NCI-H2227 (cell line): Measurements from ENCODE around the gene DENND1A.
"Not testable (repeated sequence)": the region's sequence is repeated elsewhere in the genome, so short reads cannot be mapped to it uniquely, and the experiment has no call there.

ENCODE experiments used
- DNase-seq: peaks from one replicate; lab custom pipeline; 2025; ENCODE audit not compliant: unreplicated experiment; lab: John Stamatoyannopoulos, UW

Gene DENND1A

DNA sequence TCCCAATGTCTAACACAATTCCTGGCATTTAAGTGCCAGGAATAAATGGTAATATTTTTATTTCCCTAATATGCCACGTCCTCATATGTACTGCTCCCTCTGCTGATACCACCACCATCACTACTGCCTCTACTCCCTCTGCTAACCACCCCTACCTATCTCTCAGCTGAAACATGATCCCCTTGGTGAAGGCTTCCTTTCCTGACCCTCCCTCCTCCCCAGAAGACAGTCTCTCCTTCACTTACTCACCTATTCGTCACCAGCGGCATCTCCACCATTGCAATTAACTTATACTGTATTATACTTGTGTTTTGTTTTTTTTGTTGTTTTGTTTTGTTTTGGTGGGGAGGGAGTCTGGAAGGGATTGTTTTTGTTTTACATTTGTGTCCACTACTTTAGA is 4.8 kb downstream of the DENND1A start:
- DNase-seq = no peak

GRCh38 chr9:123924727-123925126 is 5.2 kb downstream of the DENND1A start:
- no peak for DNase-seq

DNA sequence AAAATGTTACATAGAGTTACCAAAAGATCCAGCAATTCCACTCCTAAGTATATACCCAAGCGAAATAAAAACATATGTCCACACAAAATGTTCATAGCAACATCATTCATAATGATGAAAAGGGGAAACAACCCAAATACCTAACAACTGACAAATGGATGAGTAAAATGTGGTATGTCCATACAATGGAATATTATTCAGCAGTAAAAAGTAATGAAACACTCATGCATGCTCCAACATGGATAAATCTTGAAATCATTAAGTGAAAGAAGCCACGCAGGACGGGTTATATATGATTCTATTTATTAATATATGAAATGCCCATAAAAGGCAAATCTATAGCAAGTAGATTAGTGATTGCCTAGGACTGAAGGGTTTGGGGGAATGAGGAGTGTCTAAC is 6.0 kb downstream of the DENND1A start:
- DNase-seq = no peak

DNA sequence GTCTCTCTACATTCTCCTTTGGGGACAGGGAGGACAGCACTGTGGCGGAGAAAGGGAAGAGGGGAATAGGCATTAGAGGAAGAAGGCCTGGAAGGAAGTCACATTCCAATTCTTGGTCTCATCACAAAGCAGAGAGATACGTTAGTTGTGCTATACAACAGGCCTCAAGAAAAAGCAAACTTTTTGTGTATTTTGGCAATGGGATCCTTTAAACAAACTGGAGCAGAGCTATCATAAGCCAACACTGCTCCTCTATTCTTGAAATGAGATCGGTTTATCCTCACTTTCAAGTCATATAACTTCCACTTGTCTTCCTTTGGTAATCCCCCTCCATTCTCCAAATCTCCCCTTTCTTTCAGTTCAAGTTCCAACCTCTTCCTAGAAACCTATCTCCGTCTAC is 6.5 kb downstream of the DENND1A start:
- no peak for DNase-seq

- no peak for DNase-seq
Measured at GRCh38 chr9:123922911-123923310, 7.0 kb downstream of the DENND1A start.

DNA sequence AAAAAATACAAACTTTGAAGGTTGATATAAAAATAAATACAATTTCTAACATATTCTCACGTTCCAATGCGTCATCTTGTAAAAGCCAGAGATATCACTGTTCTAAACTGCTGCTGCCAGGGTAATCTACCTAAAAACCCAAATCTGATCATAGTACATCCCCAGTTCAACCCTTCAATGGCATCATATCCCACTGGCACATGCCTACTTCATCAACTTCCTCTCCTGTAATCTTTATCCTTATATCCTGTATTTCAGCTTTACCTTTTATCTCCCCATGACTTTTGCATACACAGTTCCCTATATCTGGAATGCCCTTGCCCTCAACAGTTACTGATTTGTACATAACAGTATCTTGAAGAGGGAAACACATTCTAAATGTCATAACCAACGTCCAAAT is 7.5 kb downstream of the DENND1A start:
- no peak for DNase-seq

DNA sequence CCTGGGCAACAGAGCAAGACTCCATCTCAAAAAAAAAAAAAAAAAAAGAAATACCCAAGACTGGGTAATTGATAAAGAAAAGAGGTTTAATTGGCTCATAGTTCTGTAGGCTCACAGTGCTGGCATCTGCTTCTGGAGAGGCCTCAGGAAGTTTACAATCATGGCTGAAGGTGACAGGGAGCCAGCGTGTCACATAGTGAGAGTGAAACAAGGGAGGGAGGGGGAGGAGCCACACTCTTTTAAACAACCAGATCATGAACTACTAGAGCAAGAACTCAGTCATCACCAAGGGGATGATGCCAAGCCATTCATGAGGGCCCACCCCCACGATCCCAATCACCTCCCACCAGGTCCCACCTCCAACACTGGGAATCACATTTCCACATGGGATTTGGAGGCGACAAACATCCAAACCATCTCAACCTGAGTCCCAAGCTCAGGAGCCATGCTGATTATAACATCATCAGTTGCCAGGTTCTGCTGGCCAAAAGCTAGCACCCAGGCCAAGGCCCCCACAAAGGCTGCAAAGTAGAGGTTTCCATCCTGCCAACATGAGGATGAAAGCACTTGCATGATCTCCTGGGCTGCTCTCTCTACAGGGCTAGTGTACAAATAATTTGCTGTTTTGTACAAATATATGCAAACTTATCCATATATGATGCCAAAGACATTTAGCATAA is 15.3 kb downstream of the DENND1A start:
- no peak for DNase-seq

- DNase-seq = no peak
Measured at GRCh38 chr9:123912167-123912897, 17.6 kb downstream of the DENND1A start.

DNA sequence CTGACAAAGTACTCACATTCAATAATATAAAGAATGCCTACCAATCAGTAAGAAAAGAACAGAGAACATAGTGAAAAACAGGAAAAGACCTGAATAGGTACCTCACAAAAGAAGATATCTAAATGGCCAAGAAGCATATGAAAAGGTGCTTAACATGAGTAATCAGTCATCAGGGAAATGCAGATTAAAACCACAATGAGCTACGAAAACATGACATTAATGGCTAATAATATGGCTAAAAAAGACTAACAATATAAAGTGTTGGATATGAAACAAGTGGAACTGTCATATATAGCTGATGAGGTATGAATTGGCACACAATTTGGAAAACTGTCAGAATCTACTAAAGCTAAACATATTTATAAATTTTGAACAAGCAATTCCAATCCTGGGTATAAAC is 18.9 kb downstream of the DENND1A start:
- no peak for DNase-seq

- not testable (repeated sequence) for DNase-seq
Measured at GRCh38 chr9:123909192-123909591, 20.7 kb downstream of the DENND1A start.

- DNase-seq = not testable (repeated sequence)
Measured at GRCh38 chr9:123903550-123903949, 26.4 kb downstream of the DENND1A start.

GRCh38 chr9:123894822-123895221 is 35.1 kb downstream of the DENND1A start:
- no peak for DNase-seq

DNA sequence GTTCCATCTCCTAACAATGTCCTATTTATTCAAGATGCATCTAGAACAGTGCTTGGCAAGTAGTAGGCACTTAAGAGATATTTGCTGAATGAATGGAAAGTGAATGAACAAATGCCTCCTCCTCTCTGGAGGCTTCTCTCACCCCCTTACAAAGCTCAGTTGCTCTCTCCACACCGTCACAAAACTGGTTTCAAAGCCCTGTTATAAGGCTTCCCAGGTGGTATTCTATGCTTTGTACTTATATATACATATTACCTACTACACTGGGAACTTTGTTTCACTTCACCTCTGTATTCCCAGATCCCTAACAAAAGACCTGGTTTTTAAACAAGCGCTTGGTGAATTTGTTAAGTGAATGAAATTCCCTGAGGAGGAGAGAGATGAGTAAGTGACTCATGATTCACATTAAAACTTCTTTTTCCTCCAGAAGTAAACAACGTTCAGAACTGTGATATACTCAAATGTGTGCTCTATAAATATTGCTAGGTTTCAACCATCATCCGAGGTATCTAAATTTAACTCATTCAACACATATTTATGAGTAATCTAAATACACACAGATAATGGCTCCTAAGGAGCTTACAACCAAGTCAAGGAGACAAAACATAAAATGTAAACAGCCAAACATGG is 36.0 kb downstream of the DENND1A start:
- no peak for DNase-seq

GRCh38 chr9:123893115-123893514 is 36.8 kb downstream of the DENND1A start:
- DNase-seq = no peak

GRCh38 chr9:123887837-123888236 is 42.1 kb downstream of the DENND1A start:
- DNase-seq = no peak

- not testable (repeated sequence) for DNase-seq
Measured at GRCh38 chr9:123885834-123886233, 44.1 kb downstream of the DENND1A start.

- DNase-seq = no peak
Measured at GRCh38 chr9:123883634-123884033, 46.3 kb downstream of the DENND1A start.

DNA sequence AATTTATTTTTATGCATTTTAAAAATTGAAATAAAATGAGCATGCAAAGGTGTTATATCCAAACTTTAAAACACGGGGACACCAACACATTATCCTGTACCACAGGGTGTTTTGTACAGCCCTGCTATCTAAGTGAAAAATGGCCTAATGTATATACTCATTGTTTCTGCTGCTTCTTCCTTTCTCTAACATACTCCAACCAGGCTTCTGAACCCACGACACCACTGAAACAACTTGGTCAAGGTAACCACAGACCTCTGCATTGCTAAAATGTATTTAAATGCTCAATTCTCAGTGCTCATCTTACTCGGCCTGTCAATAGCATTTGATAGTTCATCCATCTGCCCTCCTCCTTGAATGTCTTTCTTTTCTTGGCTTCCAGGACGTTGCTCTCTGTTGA is 48.3 kb downstream of the DENND1A start:
- DNase-seq = no peak

DNA sequence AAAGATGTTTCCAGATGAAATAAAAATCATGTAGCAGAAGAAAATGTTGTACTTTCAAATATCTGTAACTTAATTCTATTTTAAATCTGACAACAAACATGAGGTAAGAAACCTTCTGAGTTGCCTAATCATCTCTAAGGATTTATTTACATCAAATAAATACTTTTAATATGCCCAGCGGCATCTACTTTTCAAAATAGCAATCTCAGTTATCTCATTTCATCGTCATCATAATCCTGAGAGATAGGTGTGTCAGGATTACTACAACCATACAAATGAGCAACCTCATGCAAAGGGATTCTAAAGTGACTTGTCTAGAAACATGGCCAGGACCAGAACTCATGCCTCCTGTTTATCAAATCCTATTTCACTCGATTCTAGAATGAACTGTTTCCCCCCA is 49.5 kb downstream of the DENND1A start:
- no peak for DNase-seq

- no peak for DNase-seq
Measured at GRCh38 chr9:123876750-123877149, 53.2 kb downstream of the DENND1A start.

GRCh38 chr9:123872710-123873109 is 57.2 kb downstream of the DENND1A start:
- DNase-seq = no peak

GRCh38 chr9:123871781-123872180 is 58.1 kb downstream of the DENND1A start:
- no peak for DNase-seq
